A549 treated with CORT108297 at 1 μM for 4 hours (cell line): ENCODE results near the gene UQCRFS1. TPM values are rescaled to one million over a fixed set of nuclear protein-coding genes. Genes with fewer than 3 reads are reported as not detected.

Experiments
- total RNA-seq: library from RNA; stranded (reverse); fragments of 200-300 nt; extraction: Qiagen RNA extraction; gene quantifications from 5 replicates; pipeline ENCODE4 v1.2.3, GENCODE V29; 2022

The UQCRFS1 gene
- total RNA-seq: 108 to 129 TPM (median 129 TPM) in 5 replicates

DNA sequence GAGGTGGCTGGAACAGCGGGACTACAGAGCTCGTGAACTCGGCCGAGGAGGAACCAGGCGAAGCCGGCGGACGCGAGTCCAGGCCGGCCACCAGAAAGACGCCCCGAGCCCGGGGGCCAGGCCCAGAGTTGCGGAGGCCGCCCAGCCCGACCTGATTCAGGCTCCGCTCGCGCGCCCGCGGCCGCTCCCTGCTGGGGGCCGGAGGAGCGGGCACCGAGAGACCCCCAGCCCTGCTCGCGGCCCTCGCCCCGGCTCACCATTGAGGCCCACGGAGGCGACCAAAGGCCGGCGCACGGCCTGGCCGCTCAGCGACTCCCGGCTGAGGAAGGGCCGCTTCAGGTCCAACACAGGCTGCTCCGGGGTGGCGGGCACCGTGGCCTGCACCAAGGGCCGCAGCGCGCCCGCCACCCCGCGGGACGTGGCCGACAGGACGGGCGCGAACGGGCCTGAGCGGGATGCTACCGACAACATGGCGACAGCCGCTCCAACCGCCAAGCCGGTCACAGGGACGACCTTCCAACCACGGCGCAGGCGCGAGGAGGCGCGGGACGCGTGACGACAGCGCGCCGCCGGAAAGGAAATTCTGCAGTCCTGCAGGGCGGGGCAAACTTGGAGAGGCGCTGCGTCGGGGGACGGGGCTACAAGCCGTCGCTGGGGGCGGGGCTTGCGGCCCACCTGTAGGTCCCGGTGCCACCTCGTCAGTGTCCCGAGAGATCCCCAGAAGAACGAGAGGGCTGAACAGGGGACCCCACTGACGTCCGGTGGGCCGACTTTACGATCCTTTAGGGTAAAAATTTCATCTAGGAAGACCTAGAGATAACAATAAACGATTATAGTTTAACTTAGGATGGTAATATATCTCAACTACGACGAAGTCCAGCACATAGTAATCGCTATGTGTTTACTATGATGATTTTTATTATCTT lies at the start of gene UQCRFS1:
UQCRFS1 (minus strand) TSS at position 504 of the 926 bp plus-strand sequence; CDS start at position 471, 33 bp downstream.

